ENCODE results near the gene GFM1. TPM values are rescaled to one million over a fixed set of nuclear protein-coding genes. Genes with fewer than 3 reads are reported as not detected.

The GFM1 gene
- total RNA-seq, 1 experiment from 2014 or later = 44.5 TPM

- no peak for TF ChIP-seq KAT7 (CRISPR knock-in tag; IDR thresholded peaks at IDR 0.05; ENCODE audit: borderline replicate concordance)
- TF ChIP-seq HMGA2 (CRISPR knock-in tag; IDR thresholded peaks at IDR 0.05) = no peak
- TF ChIP-seq ZNF425 (CRISPR knock-in tag; conservative IDR thresholded peaks at IDR 0.05) = no peak
- peak; percentile 21; the same call in 1 of the 2 replicates for TF ChIP-seq ZNF423 (CRISPR knock-in tag; IDR thresholded peaks at IDR 0.05)
- 0 out of 2 replicates have a peak, but pooled peaks have one; percentile 64 for TF ChIP-seq ARID4B (CRISPR knock-in tag; IDR thresholded peaks at IDR 0.05; ENCODE audit: borderline replicate concordance)
- no peak for TF ChIP-seq RORB (CRISPR knock-in tag; IDR thresholded peaks at IDR 0.05)
- TF ChIP-seq AFF4 (CRISPR knock-in tag; IDR thresholded peaks at IDR 0.05; ENCODE audit: borderline replicate concordance) = no peak
- TF ChIP-seq ZNF219 (CRISPR knock-in tag; IDR thresholded peaks at IDR 0.05; ENCODE audit: borderline replicate concordance) = no peak
- no peak for TF ChIP-seq ZBTB21 (CRISPR knock-in tag; IDR thresholded peaks at IDR 0.05; ENCODE audit: borderline replicate concordance)
- no peak for TF ChIP-seq EMX1 (CRISPR knock-in tag; IDR thresholded peaks at IDR 0.05)
- TF ChIP-seq IRF2 (CRISPR knock-in tag; IDR thresholded peaks at IDR 0.05; ENCODE audit: borderline replicate concordance, low read depth) = no peak
- TF ChIP-seq TEAD1 (CRISPR knock-in tag; IDR thresholded peaks at IDR 0.05) = 0 out of 2 replicates have a peak, but pooled peaks have one; percentile 47
- TF ChIP-seq ZNF532 (CRISPR knock-in tag; IDR thresholded peaks at IDR 0.05; ENCODE audit: borderline replicate concordance) = no peak
- no peak for TF ChIP-seq E2F5 (CRISPR knock-in tag; IDR thresholded peaks at IDR 0.05)
- 0 out of 2 replicates have a peak, but pooled peaks have one; percentile 46 for TF ChIP-seq CREM (CRISPR knock-in tag; IDR thresholded peaks at IDR 0.05)
- TF ChIP-seq SMAD3 (CRISPR knock-in tag; IDR thresholded peaks at IDR 0.05; ENCODE audit: borderline replicate concordance) = no peak
- TF ChIP-seq JAZF1 (CRISPR knock-in tag; IDR thresholded peaks at IDR 0.05) = no peak
- TF ChIP-seq FOXJ3 (CRISPR knock-in tag; IDR thresholded peaks at IDR 0.05; ENCODE audit: borderline replicate concordance) = no peak
Measured at GRCh38 chr3:158672215-158673176, 28.2 kb downstream of the GFM1 start, which contains the start of gene LXN (continued).
